Stimulated activated CD4-positive, alpha-beta T cell treated with anti-CD3 and anti-CD28 coated beads, Interleukin-1b, Interleukin-23, amount 100 ng/mL, for 1 hour (primary cell): ENCODE results near the gene AGAP3.

ENCODE experiments used
- DNase-seq, 2 donors: peaks; one replicate each; pipeline ENCODE4 v3.0.0-alpha.2; 2020; ENCODE audit warnings: low read depth in 2 of 2

Gene AGAP3

GRCh38 chr7:151088019-151088855 lies 2.0 kb downstream of the AGAP3 start:
- DNase-seq: no peak

- no peak for DNase-seq
Measured at GRCh38 chr7:151088856-151089699, 2.8 kb downstream of the AGAP3 start.

GRCh38 chr7:151089893-151090730 lies 3.8 kb downstream of the AGAP3 start:
- DNase-seq: no peak

- no peak for DNase-seq
Measured at GRCh38 chr7:151091003-151091402, 4.7 kb downstream of the AGAP3 start.

- DNase-seq: no peak
Measured at GRCh38 chr7:151091431-151091830, 5.2 kb downstream of the AGAP3 start.

- DNase-seq: no peak
Measured at GRCh38 chr7:151091988-151092387, 5.7 kb downstream of the AGAP3 start.

GRCh38 chr7:151093748-151094147 lies 7.5 kb downstream of the AGAP3 start:
- DNase-seq: no peak

- DNase-seq: no peak
Measured at GRCh38 chr7:151094675-151095074, 8.4 kb downstream of the AGAP3 start.

GRCh38 chr7:151095123-151095797 lies 9.0 kb downstream of the AGAP3 start:
- DNase-seq: no peak

- no peak for DNase-seq
Measured at GRCh38 chr7:151095828-151096475, 9.7 kb downstream of the AGAP3 start.

- no peak for DNase-seq
Measured at GRCh38 chr7:151099486-151100211, 13.4 kb downstream of the AGAP3 start.

- no peak for DNase-seq
Measured at GRCh38 chr7:151100921-151101320, 14.6 kb downstream of the AGAP3 start.

GRCh38 chr7:151101621-151102396 lies 15.5 kb downstream of the AGAP3 start:
- no peak for DNase-seq

GRCh38 chr7:151102991-151103390 lies 16.7 kb downstream of the AGAP3 start:
- no peak for DNase-seq

GRCh38 chr7:151103973-151104372 lies 17.7 kb downstream of the AGAP3 start:
- no peak for DNase-seq

- DNase-seq: no peak
Measured at GRCh38 chr7:151104411-151105235, 18.3 kb downstream of the AGAP3 start.

GRCh38 chr7:151107882-151108281 lies 21.6 kb downstream of the AGAP3 start:
- no peak for DNase-seq
